Measurements from ENCODE around the gene CACNA1D. TPM values are rescaled to one million over a fixed set of nuclear protein-coding genes. Genes with fewer than 3 reads are reported as not detected.

The CACNA1D gene
- total and polyA plus RNA-seq, 9 of the 15 experiments (the other 6 are each of a cell fraction or from before 2014, with no cell fraction given), result 0.29 TPM; not detected in 8

GRCh38 chr3:53460326-53460725 lies 34.1 kb upstream of the CACNA1D start:
- BruUV-seq (replicated peaks), result no TSS peak
- no peak for TF ChIP-seq CTBP1 (IDR thresholded peaks at IDR 0.05; ENCODE audit: borderline replicate concordance)
- TF ChIP-seq PCBP1 (IDR thresholded peaks at IDR 0.05; ENCODE audit: low read depth, low read length, poor library complexity, severe bottlenecking), result no peak
- no peak for TF ChIP-seq ZNF239 (CRISPR knock-in tag; IDR thresholded peaks at IDR 0.05)
- TF ChIP-seq LCOR (CRISPR knock-in tag; IDR thresholded peaks at IDR 0.05), result no peak
- no peak for TF ChIP-seq PKNOX1 (IDR thresholded peaks at IDR 0.05)
- no peak for TF ChIP-seq MYC (IDR thresholded peaks at IDR 0.05; ENCODE audit: low read depth, low read length)
- TF ChIP-seq MYC (CRISPR knock-in tag; IDR thresholded peaks at IDR 0.05; ENCODE audit: borderline replicate concordance, low read depth), result no peak
- TF ChIP-seq, protein P1, sequence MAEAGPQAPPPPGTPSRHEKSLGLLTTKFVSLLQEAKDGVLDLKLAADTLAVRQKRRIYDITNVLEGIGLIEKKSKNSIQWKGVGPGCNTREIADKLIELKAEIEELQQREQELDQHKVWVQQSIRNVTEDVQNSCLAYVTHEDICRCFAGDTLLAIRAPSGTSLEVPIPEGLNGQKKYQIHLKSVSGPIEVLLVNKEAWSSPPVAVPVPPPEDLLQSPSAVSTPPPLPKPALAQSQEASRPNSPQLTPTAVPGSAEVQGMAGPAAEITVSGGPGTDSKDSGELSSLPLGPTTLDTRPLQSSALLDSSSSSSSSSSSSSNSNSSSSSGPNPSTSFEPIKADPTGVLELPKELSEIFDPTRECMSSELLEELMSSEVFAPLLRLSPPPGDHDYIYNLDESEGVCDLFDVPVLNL (CRISPR knock-in tag; IDR thresholded peaks at IDR 0.05; ENCODE audit: low read depth), result no peak
- ATAC-seq (no peak), DNase-seq (ENCODE audit: extremely low read depth in 1 of 4, low spot score in 3 of 4) (no peak), FAIRE-seq (no peak)
- intact Hi-C loops (cut with micrococcal nuclease), result no loop called here
- WGBS (ENCODE audit: insufficient coverage, low coverage, missing lambda C conversion rate), result 0% methylated on average over 1 of the region's 1 CpG
- CTCF ChIA-PET (ENCODE audit: low intra/inter-chr PET ratio), result no interaction called here
- POLR2A ChIA-PET, result no interaction called here
- no peak overlapping the region for H3K4me3 ChIP-seq
- H3K36me3 ChIP-seq (ENCODE audit: control insufficient read depth, insufficient read depth, low read length), result no peaks in the 10 kb centered on the region
- no peaks in the 10 kb centered on the region for H3K79me2 ChIP-seq (ENCODE audit: control insufficient read depth, insufficient read depth, low read length)
- no peaks in the 10 kb centered on the region for H3K9me1 ChIP-seq (ENCODE audit: control insufficient read depth, insufficient read depth, low read length)
- no peak overlapping the region for H3K4me2 ChIP-seq (ENCODE audit: insufficient read depth, low read length)
- H3K9ac ChIP-seq (ENCODE audit: insufficient read depth in 1 of 2, low read depth in 2 of 2, low read length in 2 of 2), result no peak overlapping the region
- H3K27ac ChIP-seq (ENCODE audit: extremely low read depth, low read depth, low read length), result no peak overlapping the region
- H4K20me1 ChIP-seq (replicated peaks; ENCODE audit: control insufficient read depth, insufficient read depth, low read length), result no peaks in the 10 kb centered on the region
- in situ Hi-C loops (cut with MboI), result no loop called here
- no peak overlapping the region for H2AFZ ChIP-seq (ENCODE audit: low read depth, low read length)
- H3K4me1 ChIP-seq (replicated peaks in 1 of 2; ENCODE audit: control insufficient read depth in 2 of 2, insufficient read depth in 2 of 2, low read length in 2 of 2), result peaks cover 3 to 9% of the 10 kb centered on the region in 2 experiments; a peak in 2 of 5 replicates
- no peaks in the 10 kb centered on the region for H3K9me3 ChIP-seq (replicated peaks; ENCODE audit: control insufficient read depth, insufficient read depth, low read depth, low read length)
- H3K27me3 ChIP-seq (ENCODE audit: control insufficient read depth in 2 of 2, insufficient read depth in 2 of 2, low read length in 2 of 2), result no peaks in the 10 kb centered on the region; a peak in 1 of 5 replicates

Data from K562 (cell line).